Lower leg skin (tissue), 3 donors: ENCODE measurements around the gene ZCCHC8.
"Not testable (repeated sequence)": the region's sequence is repeated elsewhere in the genome, so short reads cannot be mapped to it uniquely, and the experiment has no call there.

Source experiments
- CTCF ChIP-seq, 3 donors: fragments of 450-650 bp; IDR thresholded peaks; one replicate each; pipeline ENCODE4 v1.5.1; 2016; ENCODE audit warnings: antibody characterized with exemption in 3 of 3, mild to moderate bottlenecking in 3 of 3, moderate library complexity in 2 of 3
- POLR2A ChIP-seq, 2 donors: fragments of 450-650 bp; IDR thresholded peaks; one replicate each; pipeline ENCODE4 v1.6.1; 2016 to 2017; ENCODE audit warnings: antibody characterized with exemption in 2 of 2, mild to moderate bottlenecking in 1 of 2, moderate library complexity in 1 of 2

GRCh38 chr12:122438822-122439221 is 61.9 kb downstream of the ZCCHC8 start:
- TF ChIP-seq CTCF, POLR2A (IDR thresholded peaks at IDR 0.05): not testable (repeated sequence)
